OCI-LY7 (cell line): ENCODE results near the gene TRIO.

ENCODE experiments used
- EZH2phosphoT487 ChIP-seq: fragments of 200-600 bp; sonication (generic); IDR thresholded peaks from 2 replicates; pipeline ENCODE4 v1.6.1; 2018; ENCODE audit warnings: low read depth, borderline replicate concordance, mild to moderate bottlenecking, mixed run types, antibody characterized with exemption, low read length, moderate library complexity, mixed read lengths
- TF ChIP-seq, protein P1 (sequence below): fragments of 200-600 bp; sonication (generic); conservative IDR thresholded peaks from 2 replicates; pipeline ENCODE4 v1.5.1; 2014; ENCODE audit warnings: mild to moderate bottlenecking, antibody characterized with exemption, low read length, moderate library complexity, mixed read lengths

DNA sequence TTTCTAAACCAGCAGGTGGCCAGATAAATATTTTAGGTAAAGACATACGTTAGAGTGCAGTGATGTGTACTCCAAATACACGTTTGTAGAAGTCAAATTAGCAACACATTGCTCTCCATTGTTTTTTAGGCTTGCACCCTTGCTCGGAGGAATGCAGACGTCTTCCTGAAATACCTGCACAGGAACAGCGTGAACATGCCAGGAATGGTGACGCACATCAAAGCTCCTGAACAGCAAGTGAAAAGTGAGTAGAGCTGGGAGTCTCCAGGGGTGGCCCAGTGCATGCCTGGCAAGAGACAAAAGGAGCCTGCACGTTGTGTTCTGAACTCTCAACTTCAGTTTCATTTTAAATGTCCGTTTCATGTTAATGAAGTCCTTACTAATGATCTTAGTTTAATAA, 231.0 kb downstream of the TRIO start:
- TF ChIP-seq, protein P1, sequence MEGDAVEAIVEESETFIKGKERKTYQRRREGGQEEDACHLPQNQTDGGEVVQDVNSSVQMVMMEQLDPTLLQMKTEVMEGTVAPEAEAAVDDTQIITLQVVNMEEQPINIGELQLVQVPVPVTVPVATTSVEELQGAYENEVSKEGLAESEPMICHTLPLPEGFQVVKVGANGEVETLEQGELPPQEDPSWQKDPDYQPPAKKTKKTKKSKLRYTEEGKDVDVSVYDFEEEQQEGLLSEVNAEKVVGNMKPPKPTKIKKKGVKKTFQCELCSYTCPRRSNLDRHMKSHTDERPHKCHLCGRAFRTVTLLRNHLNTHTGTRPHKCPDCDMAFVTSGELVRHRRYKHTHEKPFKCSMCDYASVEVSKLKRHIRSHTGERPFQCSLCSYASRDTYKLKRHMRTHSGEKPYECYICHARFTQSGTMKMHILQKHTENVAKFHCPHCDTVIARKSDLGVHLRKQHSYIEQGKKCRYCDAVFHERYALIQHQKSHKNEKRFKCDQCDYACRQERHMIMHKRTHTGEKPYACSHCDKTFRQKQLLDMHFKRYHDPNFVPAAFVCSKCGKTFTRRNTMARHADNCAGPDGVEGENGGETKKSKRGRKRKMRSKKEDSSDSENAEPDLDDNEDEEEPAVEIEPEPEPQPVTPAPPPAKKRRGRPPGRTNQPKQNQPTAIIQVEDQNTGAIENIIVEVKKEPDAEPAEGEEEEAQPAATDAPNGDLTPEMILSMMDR, result no peak
- TF ChIP-seq EZH2phosphoT487, result no peak
